SH-SY5Y (cell line): Measurements from ENCODE around the gene FRMD4A.

Experiments used
- GATA2 ChIP-seq: IDR thresholded peaks from 2 replicates; pipeline ENCODE4 v1.6.1; 2011; ENCODE audit warnings: mild to moderate bottlenecking, low read depth, low read length
- GATA3 ChIP-seq: IDR thresholded peaks from 2 replicates; pipeline ENCODE4 v1.6.1; 2011; ENCODE audit warnings: low read depth, mild to moderate bottlenecking, low read length, moderate library complexity

DNA sequence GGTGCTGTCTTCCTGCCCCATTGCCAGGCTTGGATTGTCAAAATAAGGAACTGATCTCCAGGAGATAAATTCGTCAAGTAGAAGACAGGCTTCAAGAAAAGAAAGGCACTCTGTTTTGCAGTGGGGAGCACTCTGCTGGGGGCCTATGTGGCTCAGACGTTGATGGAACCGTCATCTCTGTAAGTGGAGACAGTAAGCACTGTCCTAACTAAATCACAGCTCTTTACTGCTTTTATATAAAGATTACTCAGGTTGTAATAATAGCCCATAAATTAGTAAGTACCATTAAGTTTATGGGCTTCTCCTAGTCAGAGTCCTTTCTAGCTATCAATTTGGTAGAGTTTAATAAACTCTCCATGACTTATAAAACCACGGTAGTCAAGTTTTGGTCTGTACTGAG is 249.9 kb downstream of the FRMD4A start:
- TF ChIP-seq GATA3 (no peak), GATA2 (no peak)
